Esophagus muscularis mucosa (tissue), 4 donors: ENCODE data around the gene TSEN15.

ENCODE experiments used
- EP300 ChIP-seq: sonication (generic); formaldehyde crosslinking; IDR thresholded peaks from one replicate; pipeline ENCODE4 v1.6.1; 2017; ENCODE audit warnings: antibody characterized with exemption
- POLR2A ChIP-seq: fragments of 450-650 bp; IDR thresholded peaks from one replicate; pipeline ENCODE4 v1.6.1; 2017; ENCODE audit warnings: antibody characterized with exemption, moderate library complexity, mild to moderate bottlenecking, low read depth
- POLR2AphosphoS5 ChIP-seq, 2 donors: sonication (generic); formaldehyde crosslinking; IDR thresholded peaks; one replicate each; pipeline ENCODE4 v1.6.1; 2017; ENCODE audit warnings: antibody characterized with exemption in 2 of 2
- TF ChIP-seq, protein P1 (sequence below), 3 experiments: fragments of 200-600 bp in 2 of 3; fragments of 450-650 bp in 1 of 3; sonication (generic) in 2 of 3; IDR thresholded peaks; one replicate each; pipeline ENCODE4 v1.5.1; 2017 to 2019; ENCODE audit warnings: antibody characterized with exemption in 3 of 3, mild to moderate bottlenecking in 2 of 3, moderate library complexity in 1 of 3

- TF ChIP-seq, protein P1, sequence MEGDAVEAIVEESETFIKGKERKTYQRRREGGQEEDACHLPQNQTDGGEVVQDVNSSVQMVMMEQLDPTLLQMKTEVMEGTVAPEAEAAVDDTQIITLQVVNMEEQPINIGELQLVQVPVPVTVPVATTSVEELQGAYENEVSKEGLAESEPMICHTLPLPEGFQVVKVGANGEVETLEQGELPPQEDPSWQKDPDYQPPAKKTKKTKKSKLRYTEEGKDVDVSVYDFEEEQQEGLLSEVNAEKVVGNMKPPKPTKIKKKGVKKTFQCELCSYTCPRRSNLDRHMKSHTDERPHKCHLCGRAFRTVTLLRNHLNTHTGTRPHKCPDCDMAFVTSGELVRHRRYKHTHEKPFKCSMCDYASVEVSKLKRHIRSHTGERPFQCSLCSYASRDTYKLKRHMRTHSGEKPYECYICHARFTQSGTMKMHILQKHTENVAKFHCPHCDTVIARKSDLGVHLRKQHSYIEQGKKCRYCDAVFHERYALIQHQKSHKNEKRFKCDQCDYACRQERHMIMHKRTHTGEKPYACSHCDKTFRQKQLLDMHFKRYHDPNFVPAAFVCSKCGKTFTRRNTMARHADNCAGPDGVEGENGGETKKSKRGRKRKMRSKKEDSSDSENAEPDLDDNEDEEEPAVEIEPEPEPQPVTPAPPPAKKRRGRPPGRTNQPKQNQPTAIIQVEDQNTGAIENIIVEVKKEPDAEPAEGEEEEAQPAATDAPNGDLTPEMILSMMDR (IDR thresholded peaks at IDR 0.05): no peak
- TF ChIP-seq POLR2A (no peak), EP300 (no peak), POLR2AphosphoS5 (IDR thresholded peaks at IDR 0.05) (no peak)
These were observed 2.4 kb downstream of the TSEN15 start for GRCh38 chr1:184053881-184054280.
